NCI-H526 treated with DMSO at 0.1 percent for 48 hours (cell line): ENCODE measurements around the gene NTRK3.

Experiments used
- DNase-seq: peaks from one replicate; lab custom pipeline; 2025; lab: John Stamatoyannopoulos, UW

The NTRK3 gene

GRCh38 chr15:88256279-88257230, at the start of gene NTRK3:
TSS of gene NTRK3 (minus strand) at chr15:88256739. CDS start at chr15:88256153, 586 bp downstream.
- peak; percentile 30 for DNase-seq

GRCh38 chr15:88303395-88303794, 46.9 kb upstream of the NTRK3 start:
- no peak for DNase-seq

- DNase-seq = no peak
Measured at GRCh38 chr15:88302373-88302772, 45.8 kb upstream of the NTRK3 start.

- no peak for DNase-seq
Measured at GRCh38 chr15:88301311-88301710, 44.8 kb upstream of the NTRK3 start.

- DNase-seq = no peak
Measured at GRCh38 chr15:88300861-88301260, 44.3 kb upstream of the NTRK3 start.

- DNase-seq = no peak
Measured at GRCh38 chr15:88300089-88300488, 43.5 kb upstream of the NTRK3 start.

GRCh38 chr15:88299497-88299896, 43.0 kb upstream of the NTRK3 start:
- no peak for DNase-seq

- DNase-seq = no peak
Measured at GRCh38 chr15:88288661-88289060, 32.1 kb upstream of the NTRK3 start.

GRCh38 chr15:88288206-88288605, 31.7 kb upstream of the NTRK3 start:
- no peak for DNase-seq

- DNase-seq = no peak
Measured at GRCh38 chr15:88284318-88284998, 27.9 kb upstream of the NTRK3 start.

GRCh38 chr15:88282614-88283013, 26.1 kb upstream of the NTRK3 start:
- DNase-seq = no peak

- no peak for DNase-seq
Measured at GRCh38 chr15:88276821-88277410, 20.4 kb upstream of the NTRK3 start.

GRCh38 chr15:88275804-88276203, 19.3 kb upstream of the NTRK3 start:
- DNase-seq = no peak

- DNase-seq = peak; percentile 16
Measured at GRCh38 chr15:88274553-88275460, 18.3 kb upstream of the NTRK3 start.

- no peak for DNase-seq
Measured at GRCh38 chr15:88272421-88272820, 15.9 kb upstream of the NTRK3 start.

- no peak for DNase-seq
Measured at GRCh38 chr15:88269356-88270062, 13.0 kb upstream of the NTRK3 start.

- no peak for DNase-seq
Measured at GRCh38 chr15:88267720-88268119, 11.2 kb upstream of the NTRK3 start.

GRCh38 chr15:88266170-88266569, 9.6 kb upstream of the NTRK3 start:
- DNase-seq = no peak

GRCh38 chr15:88264622-88265021, 8.1 kb upstream of the NTRK3 start:
- DNase-seq = no peak

- DNase-seq = no peak
Measured at GRCh38 chr15:88262064-88262463, 5.5 kb upstream of the NTRK3 start.

- no peak for DNase-seq
Measured at GRCh38 chr15:88258093-88258641, 1.6 kb upstream of the NTRK3 start.
